ENCODE results near the gene GPA33.

DNA sequence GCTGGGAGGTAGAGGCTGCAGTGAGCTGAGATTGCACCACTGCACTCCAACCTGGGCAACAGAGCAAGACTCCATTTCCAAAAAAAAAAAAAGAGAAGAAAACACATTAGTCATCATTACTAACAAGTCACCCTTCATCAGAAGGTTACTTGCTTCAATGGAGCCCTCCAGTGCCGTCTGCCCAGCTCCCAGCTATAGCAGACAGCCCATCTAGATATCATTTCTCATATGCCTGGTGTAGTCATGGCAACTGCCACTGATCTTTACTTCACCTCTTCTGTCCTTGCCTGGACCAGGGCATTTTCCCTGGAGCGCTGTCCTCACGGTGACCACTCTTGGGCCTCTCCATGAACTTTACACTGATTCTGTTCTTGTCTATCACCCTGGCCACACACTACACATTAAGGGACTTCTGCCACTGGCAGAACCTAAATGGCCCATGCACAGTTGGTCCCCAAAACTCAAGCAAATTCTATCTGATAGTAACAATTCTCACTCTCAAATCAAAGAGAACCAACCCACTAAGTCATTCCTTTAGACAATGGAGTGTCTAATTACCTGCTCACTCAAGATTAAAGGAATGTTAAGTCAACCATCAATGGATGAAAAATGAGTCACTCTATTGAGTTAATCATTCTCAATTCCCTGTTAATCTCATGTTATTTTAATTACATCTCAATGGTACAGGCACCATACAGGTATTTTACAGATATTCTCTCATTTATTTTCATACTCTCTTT is 12.9 kb downstream of the GPA33 start:
- TF ChIP-seq ZNF350 (tag by site-specific recombination; IDR thresholded peaks at IDR 0.05): no peak
- TF ChIP-seq ZNF792 (tag by site-specific recombination; IDR thresholded peaks at IDR 0.05): no peak
- no peak for TF ChIP-seq SETDB1 (IDR thresholded peaks at IDR 0.05; ENCODE audit: insufficient read length, low read length)
- TF ChIP-seq MYNN (tag by site-specific recombination; IDR thresholded peaks at IDR 0.05; ENCODE audit: borderline replicate concordance): no peak
- TF ChIP-seq, protein P1, sequence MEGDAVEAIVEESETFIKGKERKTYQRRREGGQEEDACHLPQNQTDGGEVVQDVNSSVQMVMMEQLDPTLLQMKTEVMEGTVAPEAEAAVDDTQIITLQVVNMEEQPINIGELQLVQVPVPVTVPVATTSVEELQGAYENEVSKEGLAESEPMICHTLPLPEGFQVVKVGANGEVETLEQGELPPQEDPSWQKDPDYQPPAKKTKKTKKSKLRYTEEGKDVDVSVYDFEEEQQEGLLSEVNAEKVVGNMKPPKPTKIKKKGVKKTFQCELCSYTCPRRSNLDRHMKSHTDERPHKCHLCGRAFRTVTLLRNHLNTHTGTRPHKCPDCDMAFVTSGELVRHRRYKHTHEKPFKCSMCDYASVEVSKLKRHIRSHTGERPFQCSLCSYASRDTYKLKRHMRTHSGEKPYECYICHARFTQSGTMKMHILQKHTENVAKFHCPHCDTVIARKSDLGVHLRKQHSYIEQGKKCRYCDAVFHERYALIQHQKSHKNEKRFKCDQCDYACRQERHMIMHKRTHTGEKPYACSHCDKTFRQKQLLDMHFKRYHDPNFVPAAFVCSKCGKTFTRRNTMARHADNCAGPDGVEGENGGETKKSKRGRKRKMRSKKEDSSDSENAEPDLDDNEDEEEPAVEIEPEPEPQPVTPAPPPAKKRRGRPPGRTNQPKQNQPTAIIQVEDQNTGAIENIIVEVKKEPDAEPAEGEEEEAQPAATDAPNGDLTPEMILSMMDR (tag by site-specific recombination; IDR thresholded peaks at IDR 0.05): no peak
- TF ChIP-seq, protein P2, sequence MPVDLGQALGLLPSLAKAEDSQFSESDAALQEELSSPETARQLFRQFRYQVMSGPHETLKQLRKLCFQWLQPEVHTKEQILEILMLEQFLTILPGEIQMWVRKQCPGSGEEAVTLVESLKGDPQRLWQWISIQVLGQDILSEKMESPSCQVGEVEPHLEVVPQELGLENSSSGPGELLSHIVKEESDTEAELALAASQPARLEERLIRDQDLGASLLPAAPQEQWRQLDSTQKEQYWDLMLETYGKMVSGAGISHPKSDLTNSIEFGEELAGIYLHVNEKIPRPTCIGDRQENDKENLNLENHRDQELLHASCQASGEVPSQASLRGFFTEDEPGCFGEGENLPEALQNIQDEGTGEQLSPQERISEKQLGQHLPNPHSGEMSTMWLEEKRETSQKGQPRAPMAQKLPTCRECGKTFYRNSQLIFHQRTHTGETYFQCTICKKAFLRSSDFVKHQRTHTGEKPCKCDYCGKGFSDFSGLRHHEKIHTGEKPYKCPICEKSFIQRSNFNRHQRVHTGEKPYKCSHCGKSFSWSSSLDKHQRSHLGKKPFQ (tag by site-specific recombination; IDR thresholded peaks at IDR 0.05): no peak
- TF ChIP-seq, protein P3, sequence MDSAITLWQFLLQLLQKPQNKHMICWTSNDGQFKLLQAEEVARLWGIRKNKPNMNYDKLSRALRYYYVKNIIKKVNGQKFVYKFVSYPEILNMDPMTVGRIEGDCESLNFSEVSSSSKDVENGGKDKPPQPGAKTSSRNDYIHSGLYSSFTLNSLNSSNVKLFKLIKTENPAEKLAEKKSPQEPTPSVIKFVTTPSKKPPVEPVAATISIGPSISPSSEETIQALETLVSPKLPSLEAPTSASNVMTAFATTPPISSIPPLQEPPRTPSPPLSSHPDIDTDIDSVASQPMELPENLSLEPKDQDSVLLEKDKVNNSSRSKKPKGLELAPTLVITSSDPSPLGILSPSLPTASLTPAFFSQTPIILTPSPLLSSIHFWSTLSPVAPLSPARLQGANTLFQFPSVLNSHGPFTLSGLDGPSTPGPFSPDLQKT (IDR thresholded peaks at IDR 0.05; ENCODE audit: borderline replicate concordance, low read depth, low read length): no peak
- TF ChIP-seq GLI4 (tag by site-specific recombination; IDR thresholded peaks at IDR 0.05): no peak
- no peak for TF ChIP-seq ZNF23 (tag by site-specific recombination; IDR thresholded peaks at IDR 0.05; ENCODE audit: borderline replicate concordance)
- TF ChIP-seq, protein P4, sequence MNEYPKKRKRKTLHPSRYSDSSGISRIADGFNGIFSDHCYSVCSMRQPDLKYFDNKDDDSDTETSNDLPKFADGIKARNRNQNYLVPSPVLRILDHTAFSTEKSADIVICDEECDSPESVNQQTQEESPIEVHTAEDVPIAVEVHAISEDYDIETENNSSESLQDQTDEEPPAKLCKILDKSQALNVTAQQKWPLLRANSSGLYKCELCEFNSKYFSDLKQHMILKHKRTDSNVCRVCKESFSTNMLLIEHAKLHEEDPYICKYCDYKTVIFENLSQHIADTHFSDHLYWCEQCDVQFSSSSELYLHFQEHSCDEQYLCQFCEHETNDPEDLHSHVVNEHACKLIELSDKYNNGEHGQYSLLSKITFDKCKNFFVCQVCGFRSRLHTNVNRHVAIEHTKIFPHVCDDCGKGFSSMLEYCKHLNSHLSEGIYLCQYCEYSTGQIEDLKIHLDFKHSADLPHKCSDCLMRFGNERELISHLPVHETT (tag by site-specific recombination; IDR thresholded peaks at IDR 0.05): no peak
- TF ChIP-seq, protein P5, sequence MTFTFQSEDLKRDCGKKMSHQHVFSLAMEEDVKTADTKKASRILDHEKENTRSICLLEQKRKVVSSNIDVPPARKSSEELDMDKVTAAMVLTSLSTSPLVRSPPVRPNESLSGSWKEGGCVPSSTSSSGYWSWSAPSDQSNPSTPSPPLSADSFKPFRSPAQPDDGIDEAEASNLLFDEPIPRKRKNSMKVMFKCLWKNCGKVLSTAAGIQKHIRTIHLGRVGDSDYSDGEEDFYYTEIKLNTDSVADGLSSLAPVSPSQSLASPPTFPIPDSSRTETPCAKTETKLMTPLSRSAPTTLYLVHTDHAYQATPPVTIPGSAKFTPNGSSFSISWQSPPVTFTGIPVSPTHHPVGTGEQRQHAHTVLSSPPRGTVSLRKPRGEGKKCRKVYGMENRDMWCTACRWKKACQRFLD (tag by site-specific recombination; IDR thresholded peaks at IDR 0.05): no peak
- TF ChIP-seq ZNF274 (IDR thresholded peaks at IDR 0.05; ENCODE audit: low read length): no peak
- TF ChIP-seq ZNF274 (tag by site-specific recombination; IDR thresholded peaks at IDR 0.05; ENCODE audit: borderline replicate concordance): no peak
